ENCODE data around the gene FOXL2NB. TPM values are rescaled to one million over a fixed set of nuclear protein-coding genes. Genes with fewer than 3 reads are reported as not detected.
A peak's percentile ranks its signal among the peaks of the same experiment; 100 is the strongest.
"Not testable (repeated sequence)": the region's sequence is repeated elsewhere in the genome, so short reads cannot be mapped to it uniquely, and the experiment has no call there.

Gene FOXL2NB
- total RNA-seq, 4 donors from 2014 or later, result not detected

GRCh38 chr3:138919325-138919724 is 27.7 kb upstream of the FOXL2NB start:
- WGBS, 2 donors (ENCODE audit: low coverage in 1 of 2), result 80 to 84% methylated on average over 3 to 4 of the region's 4 CpGs
- H3K4me3 ChIP-seq, result no peak overlapping the region
- no peaks in the 10 kb centered on the region for H3K27me3 ChIP-seq
- TF ChIP-seq POLR2AphosphoS5 (IDR thresholded peaks at IDR 0.05), result no peak
- no peak for TF ChIP-seq POLR2A (IDR thresholded peaks at IDR 0.05)
- TF ChIP-seq CTCF (IDR thresholded peaks at IDR 0.05), result no peak
- TF ChIP-seq EP300 (IDR thresholded peaks at IDR 0.05; ENCODE audit: low read depth), result no peak
- DNase-seq, result no peak
- in situ Hi-C loops (cut with MboI; ENCODE audit: low pct_ligation_motif_present in 1 of 4, low pct_unique_long_range_greater_than_20kb in 1 of 4, low sequenced_read_pairs in 3 of 4) (loop anchor here (5.0 to 10.0 kb wide), 6 partner anchors 135 to 325 kb away; partner anchors contain the start of gene CEP70 (in 1 of the 4)), intact Hi-C loops (cut with DNase I; ENCODE audit: low total_unique reads) (loop anchor here (5.0 to 10.0 kb wide), 2 partner anchors 87 to 505 kb away; partner anchors contain the start of gene PIK3CB)
- peaks cover 0 to 24% (median 22%) of the 10 kb centered on the region in 4 donors for H3K4me1 ChIP-seq
- H3K27ac ChIP-seq, result no peak overlapping the region
- H3K36me3 ChIP-seq, result no peaks in the 10 kb centered on the region
- H3K9me3 ChIP-seq, result no peaks in the 10 kb centered on the region

GRCh38 chr3:138921316-138922292 is 25.4 kb upstream of the FOXL2NB start:
- no peak overlapping the region for H3K27ac ChIP-seq
- H3K36me3 ChIP-seq, result no peaks in the 10 kb centered on the region
- intact Hi-C loops (cut with DNase I; ENCODE audit: low total_unique reads) (loop anchor here (5.0 kb wide), 1 partner anchor 219 kb away; no protein-coding TSS in a partner anchor), in situ Hi-C loops (cut with MboI; ENCODE audit: low pct_ligation_motif_present in 1 of 4, low pct_unique_long_range_greater_than_20kb in 1 of 4, low sequenced_read_pairs in 3 of 4) (loop anchor here in 2 of 4 donors (10.0 kb wide), 2 partner anchors 327 to 507 kb away; partner anchors contain the start of gene CEP70 (in 1 of the 2))
- H3K4me1 ChIP-seq, result peaks cover 0 to 8% (median 7%) of the 10 kb centered on the region in 4 donors
- H3K9me3 ChIP-seq, result no peaks in the 10 kb centered on the region
- WGBS, 2 donors (ENCODE audit: low coverage in 1 of 2), result 79 to 82% methylated on average over 5 to 8 of the region's 8 CpGs
- no peak overlapping the region for H3K4me3 ChIP-seq
- DNase-seq, result no peak
- TF ChIP-seq CTCF (IDR thresholded peaks at IDR 0.05), result no peak
- H3K27me3 ChIP-seq, result no peaks in the 10 kb centered on the region

GRCh38 chr3:138922400-138922799 is 24.6 kb upstream of the FOXL2NB start:
- intact Hi-C loops (cut with DNase I; ENCODE audit: low total_unique reads), result loop anchor here (5.0 kb wide), 1 partner anchor 220 kb away; no protein-coding TSS in a partner anchor
- not testable (repeated sequence) for H3K4me1 ChIP-seq, H3K27ac ChIP-seq, H3K9me3 ChIP-seq, H3K36me3 ChIP-seq, H3K27me3 ChIP-seq, H3K4me3 ChIP-seq, DNase-seq
- in situ Hi-C loops (cut with MboI; ENCODE audit: low pct_ligation_motif_present in 1 of 4, low pct_unique_long_range_greater_than_20kb in 1 of 4, low sequenced_read_pairs in 3 of 4), result loop anchor here in 2 of 4 donors (10.0 kb wide), 2 partner anchors 328 to 508 kb away; partner anchors contain the start of gene CEP70 (in 1 of the 2)
- WGBS, 2 donors (ENCODE audit: low coverage in 1 of 2), result 92 to 94% methylated on average over 2 to 6 of the region's 6 CpGs

GRCh38 chr3:138923531-138923994 is 23.5 kb upstream of the FOXL2NB start:
- Histone ChIP-seq H3K9me3 (no peaks in the 10 kb centered on the region), H3K36me3 (no peaks in the 10 kb centered on the region), H3K4me1 (peaks cover 0 to 3% (median 0%) of the 10 kb centered on the region in 4 donors), H3K27ac (no peak overlapping the region), H3K27me3 (no peaks in the 10 kb centered on the region), H3K4me3 (no peak overlapping the region)
- intact Hi-C loops (cut with DNase I; ENCODE audit: low total_unique reads) (loop anchor here (5.0 kb wide), 1 partner anchor 221 kb away; no protein-coding TSS in a partner anchor), in situ Hi-C loops (cut with MboI; ENCODE audit: low pct_ligation_motif_present in 1 of 4, low pct_unique_long_range_greater_than_20kb in 1 of 4, low sequenced_read_pairs in 3 of 4) (loop anchor here in 2 of 4 donors (10.0 kb wide), 2 partner anchors 329 to 509 kb away; partner anchors contain the start of gene CEP70 (in 1 of the 2))
- TF ChIP-seq POLR2AphosphoS5 (IDR thresholded peaks at IDR 0.05), result no peak
- TF ChIP-seq POLR2A (IDR thresholded peaks at IDR 0.05), result no peak
- peak; percentile 81 to 94 (median 89) for TF ChIP-seq CTCF (IDR thresholded peaks at IDR 0.05)
- peak; percentile 89 for DNase-seq
- WGBS, 2 donors (ENCODE audit: low coverage in 1 of 2), result 14 to 37% methylated on average over 3 to 6 of the region's 6 CpGs

Data from transverse colon (tissue), 4 donors.